Left lobe of liver (tissue), 2 donors: ENCODE measurements around the gene UBE2L3. TPM values are rescaled to one million over a fixed set of nuclear protein-coding genes. Genes with fewer than 3 reads are reported as not detected.
A peak's percentile ranks its signal among the peaks of the same experiment; 100 is the strongest.
"Not testable (repeated sequence)": the region's sequence is repeated elsewhere in the genome, so short reads cannot be mapped to it uniquely, and the experiment has no call there.

Experiments
- ATAC-seq: fragments of 200-7000 bp; cut with Tn5 transposase; one replicate; pipeline ENCODE4 v1.9.1; 2020; ENCODE audit warnings: mild to moderate bottlenecking, moderate library complexity
- DNase-seq: peaks from one replicate; pipeline ENCODE4 v3.0.0-alpha.2; 2020; ENCODE audit warnings: low spot score
- total RNA-seq: library from RNA; stranded (reverse); gene quantifications from one replicate; pipeline ENCODE4 v1.2.1, GENCODE V29; 2021
- donor health status: DM: no; HTN: no; CAD: no; lungs with moderate emphysema.
- donor health status: DM: no; HTN: yes; CAD: no.

Gene UBE2L3
- total RNA-seq, 1 donor from 2014 or later = 16.5 TPM

GRCh38 chr22:21626073-21626734, 58.7 kb downstream of the UBE2L3 start:
- no peak for DNase-seq
- no peak for ATAC-seq

- ATAC-seq (no peak), DNase-seq (no peak)
These were observed 59.4 kb downstream of the UBE2L3 start for GRCh38 chr22:21626735-21627469.

- no peak for ATAC-seq
- no peak for DNase-seq
These were observed 61.1 kb downstream of the UBE2L3 start for GRCh38 chr22:21628386-21629254.

- peak; percentile 95 for DNase-seq
- peak; percentile 96 for ATAC-seq
These were observed 62.0 kb downstream of the UBE2L3 start, which contains the start of gene YDJC for GRCh38 chr22:21629255-21630149. TSS of gene YDJC (minus strand) at chr22:21630022. CDS start at chr22:21630014, 8 bp downstream.

GRCh38 chr22:21631025-21631424, 63.5 kb downstream of the UBE2L3 start:
- no peak for DNase-seq
- no peak for ATAC-seq

- ATAC-seq (no peak), DNase-seq (no peak)
These were observed 64.9 kb downstream of the UBE2L3 start, which contains the start of gene CCDC116 for GRCh38 chr22:21632237-21632895. TSS of gene CCDC116 (plus strand) at chr22:21632760. CDS start at chr22:21633182, 422 bp downstream.

GRCh38 chr22:21632931-21633330, 65.4 kb downstream of the UBE2L3 start:
- no peak for ATAC-seq
- no peak for DNase-seq

- DNase-seq (no peak), ATAC-seq (no peak)
These were observed 66.0 kb downstream of the UBE2L3 start for GRCh38 chr22:21633481-21633880.

- ATAC-seq (no peak), DNase-seq (no peak)
These were observed 66.6 kb downstream of the UBE2L3 start for GRCh38 chr22:21634081-21634480.

- ATAC-seq = no peak
- DNase-seq = no peak
These were observed 67.3 kb downstream of the UBE2L3 start for GRCh38 chr22:21634844-21635243.

- no peak for ATAC-seq
- no peak for DNase-seq
These were observed 68.4 kb downstream of the UBE2L3 start for GRCh38 chr22:21635771-21636510.

- ATAC-seq (no peak), DNase-seq (no peak)
These were observed 69.2 kb downstream of the UBE2L3 start for GRCh38 chr22:21636629-21637218.

GRCh38 chr22:21637450-21637849, 69.9 kb downstream of the UBE2L3 start:
- ATAC-seq = not testable (repeated sequence)

GRCh38 chr22:21639359-21639758, 71.8 kb downstream of the UBE2L3 start:
- DNase-seq (no peak), ATAC-seq (no peak)

More at GRCh38 chr22:21637450-21637849, 69.9 kb downstream of the UBE2L3 start:
- DNase-seq = not testable (repeated sequence)

- ATAC-seq (no peak), DNase-seq (no peak)
These were observed 73.3 kb downstream of the UBE2L3 start for GRCh38 chr22:21640810-21641209.

GRCh38 chr22:21641417-21641788, 73.9 kb downstream of the UBE2L3 start:
- peak; percentile 59 for ATAC-seq

GRCh38 chr22:21641789-21642583, 74.5 kb downstream of the UBE2L3 start, which contains the start of gene SDF2L1:
TSS of gene SDF2L1 (plus strand) at chr22:21642302. CDS start at chr22:21642337, 35 bp downstream.
- ATAC-seq (peak; percentile 92), DNase-seq (peak; percentile 99)

More at GRCh38 chr22:21641417-21641788, 73.9 kb downstream of the UBE2L3 start:
- DNase-seq = peak; percentile 61
